ENCODE results near the gene DUSP3. TPM values are rescaled to one million over a fixed set of nuclear protein-coding genes. Genes with fewer than 3 reads are reported as not detected.

Gene DUSP3
- total RNA-seq, 2 experiments from 2014 or later = 10.6 to 12.6 TPM

DNA sequence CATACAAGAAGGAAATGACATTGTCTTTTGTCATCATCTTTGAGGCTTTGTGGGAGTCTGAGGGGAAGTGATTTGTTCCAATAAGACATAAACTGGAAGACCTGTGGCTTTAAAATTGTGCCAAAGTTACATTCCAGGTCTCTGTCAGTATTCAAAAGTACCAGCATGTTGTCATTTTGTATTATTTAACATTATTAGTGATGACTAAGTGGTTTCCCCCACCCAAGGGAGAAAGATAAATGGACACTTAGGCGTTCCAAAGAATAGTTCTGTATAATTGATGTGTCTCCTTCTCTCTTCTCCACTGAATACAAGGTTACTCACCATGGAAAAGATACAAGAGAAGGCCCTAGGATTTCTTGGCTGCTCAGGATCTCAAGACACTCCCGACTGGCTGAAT, 5.3 kb upstream of the DUSP3 start:
- no peaks in the 10 kb centered on the region for H3K36me3 ChIP-seq (ENCODE audit: insufficient read depth, low read length)
- no peak overlapping the region for H3K4me3 ChIP-seq (ENCODE audit: low read length)
- ATAC-seq (ENCODE audit: poor library complexity) (no peak), DNase-seq (no peak)
- H3K9me3 ChIP-seq (ENCODE audit: control insufficient read depth in 1 of 2, insufficient read depth in 1 of 2, low read length in 2 of 2) = no peaks in the 10 kb centered on the region
- intact Hi-C loops (cut with DNase I, micrococcal nuclease) = no loop called here
- peaks cover 8% of the 10 kb centered on the region for H3K4me1 Mint-ChIP-seq (ENCODE audit: low read depth)
- POLR2A ChIA-PET = no interaction called here
- TF ChIP-seq, protein P1, sequence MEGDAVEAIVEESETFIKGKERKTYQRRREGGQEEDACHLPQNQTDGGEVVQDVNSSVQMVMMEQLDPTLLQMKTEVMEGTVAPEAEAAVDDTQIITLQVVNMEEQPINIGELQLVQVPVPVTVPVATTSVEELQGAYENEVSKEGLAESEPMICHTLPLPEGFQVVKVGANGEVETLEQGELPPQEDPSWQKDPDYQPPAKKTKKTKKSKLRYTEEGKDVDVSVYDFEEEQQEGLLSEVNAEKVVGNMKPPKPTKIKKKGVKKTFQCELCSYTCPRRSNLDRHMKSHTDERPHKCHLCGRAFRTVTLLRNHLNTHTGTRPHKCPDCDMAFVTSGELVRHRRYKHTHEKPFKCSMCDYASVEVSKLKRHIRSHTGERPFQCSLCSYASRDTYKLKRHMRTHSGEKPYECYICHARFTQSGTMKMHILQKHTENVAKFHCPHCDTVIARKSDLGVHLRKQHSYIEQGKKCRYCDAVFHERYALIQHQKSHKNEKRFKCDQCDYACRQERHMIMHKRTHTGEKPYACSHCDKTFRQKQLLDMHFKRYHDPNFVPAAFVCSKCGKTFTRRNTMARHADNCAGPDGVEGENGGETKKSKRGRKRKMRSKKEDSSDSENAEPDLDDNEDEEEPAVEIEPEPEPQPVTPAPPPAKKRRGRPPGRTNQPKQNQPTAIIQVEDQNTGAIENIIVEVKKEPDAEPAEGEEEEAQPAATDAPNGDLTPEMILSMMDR (IDR thresholded peaks at IDR 0.05) = no peak
- no peak overlapping the region for H3K27ac Mint-ChIP-seq
- no peak overlapping the region for H3K27ac ChIP-seq (ENCODE audit: low read depth in 1 of 2, low read length in 2 of 2)
- H3K36me3 Mint-ChIP-seq (ENCODE audit: low read depth) = no peaks in the 10 kb centered on the region
- CTCF ChIA-PET = no interaction called here
- peaks cover 57% of the 10 kb centered on the region for H3K27me3 Mint-ChIP-seq
- H3K27me3 ChIP-seq (ENCODE audit: control insufficient read depth in 1 of 2, insufficient read depth in 2 of 2, low read length in 2 of 2) = peaks cover 10 to 23% of the 10 kb centered on the region in 2 experiments
- no peaks in the 10 kb centered on the region for H3K9me3 Mint-ChIP-seq
- H3K4me3 Mint-ChIP-seq = no peak overlapping the region
- peaks cover 8% of the 10 kb centered on the region for H3K4me1 ChIP-seq (ENCODE audit: insufficient read depth, low read length)

DNA sequence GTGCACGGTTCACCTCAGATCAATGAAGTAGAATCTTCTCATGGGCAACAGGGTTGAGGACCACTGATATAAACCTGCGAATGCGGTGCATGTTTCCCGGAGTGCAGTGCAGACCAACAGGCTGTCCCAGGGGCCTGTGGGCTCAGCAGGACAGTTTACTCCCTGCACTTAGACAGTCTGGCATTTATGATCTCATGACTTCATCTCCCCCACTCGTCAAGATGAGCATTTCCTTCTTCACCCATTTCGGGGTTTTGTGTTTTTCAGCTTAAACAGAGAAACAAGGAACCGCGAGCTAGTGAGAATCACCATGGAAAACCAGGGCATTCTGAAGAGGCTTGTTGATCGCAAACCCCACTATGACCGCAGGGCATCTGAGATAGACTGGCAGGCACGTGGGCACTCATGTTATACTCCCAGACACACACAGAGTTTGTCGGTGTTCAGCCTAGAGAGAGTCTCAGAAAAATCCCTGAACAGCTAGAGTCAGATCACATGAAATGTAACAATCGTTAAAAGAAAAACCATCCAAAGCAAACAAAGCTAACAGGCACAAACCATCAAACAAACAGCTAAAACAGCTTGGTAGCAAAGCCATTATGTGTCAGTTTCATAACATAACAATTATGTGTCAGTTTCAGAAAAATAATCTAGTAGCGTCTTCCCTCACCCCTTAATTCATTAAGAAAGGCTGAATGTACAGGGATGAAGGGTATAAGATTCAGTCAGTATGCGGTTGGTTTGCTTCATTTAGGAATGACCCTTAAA, 4.3 kb upstream of the DUSP3 start:
- Histone ChIP-seq H3K27ac (ENCODE audit: low read depth in 1 of 2, low read length in 2 of 2) (no peak overlapping the region), H3K27me3 (ENCODE audit: control insufficient read depth in 1 of 2, insufficient read depth in 2 of 2, low read length in 2 of 2) (peaks cover 8 to 23% of the 10 kb centered on the region in 2 experiments), H3K9me3 (ENCODE audit: control insufficient read depth in 1 of 2, insufficient read depth in 1 of 2, low read length in 2 of 2) (no peaks in the 10 kb centered on the region), H3K4me3 (ENCODE audit: low read length) (no peak overlapping the region), H3K36me3 (ENCODE audit: insufficient read depth, low read length) (no peaks in the 10 kb centered on the region), H3K4me1 (ENCODE audit: insufficient read depth, low read length) (peaks cover 12% of the 10 kb centered on the region)
- DNase-seq (no peak), ATAC-seq (ENCODE audit: poor library complexity) (no peak)
- no peaks in the 10 kb centered on the region for H3K36me3 Mint-ChIP-seq (ENCODE audit: low read depth)
- TF ChIP-seq, protein P1 (IDR thresholded peaks at IDR 0.05) = no peak
- H3K9me3 Mint-ChIP-seq = no peaks in the 10 kb centered on the region
- H3K4me1 Mint-ChIP-seq (ENCODE audit: low read depth) = peaks cover 8% of the 10 kb centered on the region
- H3K4me3 Mint-ChIP-seq = no peak overlapping the region
- H3K27me3 Mint-ChIP-seq = peaks cover 57% of the 10 kb centered on the region
- CTCF ChIA-PET = interaction anchor here (0.8 to 1.7 kb wide), 2 partner anchors 63 to 110 kb away, joined by 3 to 5 read pairs; no protein-coding TSS in a partner anchor
- POLR2A ChIA-PET = no interaction called here
- intact Hi-C loops (cut with DNase I, micrococcal nuclease) = no loop called here
- no peak overlapping the region for H3K27ac Mint-ChIP-seq

DNA sequence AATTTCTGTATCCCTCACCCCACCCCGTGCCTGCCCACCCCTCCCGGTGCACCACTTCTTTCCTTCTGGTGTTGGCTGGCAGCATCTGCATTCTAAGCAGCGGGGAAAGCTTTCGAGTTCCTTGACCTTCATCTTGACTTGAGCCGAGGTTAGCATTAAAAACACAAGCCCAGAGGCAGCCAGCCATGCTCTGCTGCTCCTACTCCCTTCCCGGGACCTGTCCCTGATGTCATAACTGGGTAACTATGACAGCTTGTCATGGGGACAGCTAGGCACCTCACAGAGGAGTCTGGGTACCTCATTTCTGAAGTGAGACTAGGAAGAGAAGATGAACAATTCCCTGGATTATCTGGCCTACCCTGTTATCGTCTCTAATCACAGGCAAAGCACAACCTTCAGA, 1.4 kb upstream of the DUSP3 start, which contains the start of gene CFAP97D1:
CFAP97D1 (plus strand) TSS at position 301 of the 400 bp plus-strand sequence; CDS start at position 329, 28 bp downstream.
- Mint-ChIP-seq H3K4me3 (peak within 1 kb of the TSS; percentile 87), H3K36me3 (ENCODE audit: low read depth) (no peaks in the 10 kb centered on the region), H3K4me1 (ENCODE audit: low read depth) (peaks cover 8% of the 10 kb centered on the region), H3K27me3 (peaks cover 48% of the 10 kb centered on the region), H3K27ac (peak within 1 kb of the TSS; percentile 36), H3K9me3 (no peaks in the 10 kb centered on the region)
- H3K27me3 ChIP-seq (ENCODE audit: control insufficient read depth in 1 of 2, insufficient read depth in 2 of 2, low read length in 2 of 2) = peaks cover 6 to 23% of the 10 kb centered on the region in 2 experiments
- no peaks in the 10 kb centered on the region for H3K9me3 ChIP-seq (ENCODE audit: control insufficient read depth in 1 of 2, insufficient read depth in 1 of 2, low read length in 2 of 2)
- H3K27ac ChIP-seq (ENCODE audit: low read depth in 1 of 2, low read length in 2 of 2) = no peak within 1 kb of the TSS
- POLR2A ChIA-PET = no interaction called here
- peaks cover 21% of the 10 kb centered on the region for H3K4me1 ChIP-seq (ENCODE audit: insufficient read depth, low read length)
- ATAC-seq (ENCODE audit: poor library complexity) (no peak), DNase-seq (no peak)
- H3K36me3 ChIP-seq (ENCODE audit: insufficient read depth, low read length) = no peaks in the 10 kb centered on the region
- H3K4me3 ChIP-seq (ENCODE audit: low read length) = peak within 1 kb of the TSS; percentile 65
- CTCF ChIA-PET = interaction anchor here (1.2 kb wide), 1 partner anchor 14 kb away, joined by 3 read pairs; no protein-coding TSS in a partner anchor
- TF ChIP-seq, protein P1 (IDR thresholded peaks at IDR 0.05) = no peak
- intact Hi-C loops (cut with DNase I, micrococcal nuclease) = no loop called here

Data from CD4-positive, alpha-beta T cell (primary cell).